Raji (cell line): ENCODE data around the gene PRR5L.

ENCODE experiments used
- POLR2A ChIP-seq: IDR thresholded peaks from 2 replicates; pipeline ENCODE4 v1.6.1; 2011; ENCODE audit warnings: low read depth, low read length, control low read depth; ENCODE audit not compliant: insufficient read depth

The PRR5L gene

DNA sequence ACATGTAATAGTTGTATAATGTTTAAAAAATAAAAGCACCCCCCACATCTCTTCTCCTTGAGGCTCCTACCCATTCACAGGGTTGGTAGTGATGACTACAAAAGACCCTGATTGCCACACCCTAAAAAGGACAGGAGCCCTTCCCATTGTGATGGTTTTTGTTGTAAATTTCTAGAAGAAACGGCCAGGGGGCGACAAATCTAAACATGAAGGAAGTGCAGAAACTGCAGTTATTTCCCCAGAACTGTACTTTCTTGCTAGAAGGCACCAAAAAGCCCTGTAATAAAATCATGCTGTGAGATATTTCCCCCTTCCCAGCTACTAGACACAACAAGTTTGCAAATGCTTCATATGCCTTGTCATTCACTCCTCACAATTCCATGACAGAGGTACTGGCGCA lies 10.8 kb downstream of the PRR5L start:
- no peak for TF ChIP-seq POLR2A

GRCh38 chr11:36308577-36308976 lies 12.5 kb downstream of the PRR5L start:
- TF ChIP-seq POLR2A, result no peak

DNA sequence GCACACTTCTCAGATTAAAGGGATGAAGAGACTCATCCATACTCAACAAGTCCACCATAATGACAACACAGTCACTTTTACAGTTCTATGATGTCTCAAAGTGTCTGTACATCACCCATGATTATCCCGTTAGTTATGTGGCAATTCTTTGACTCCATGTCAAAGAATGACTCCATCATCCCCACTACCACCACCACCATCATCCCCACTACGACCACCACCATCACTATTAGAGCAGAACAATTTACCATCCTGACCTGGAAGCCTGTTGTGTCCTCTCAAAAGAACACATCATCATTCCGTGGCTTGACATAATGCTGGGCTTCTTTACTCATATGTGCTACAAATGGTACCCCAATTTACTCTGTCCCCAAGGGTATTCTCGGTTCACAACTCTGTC lies 13.7 kb downstream of the PRR5L start:
- no peak for TF ChIP-seq POLR2A

GRCh38 chr11:36311926-36312595 lies 16.0 kb downstream of the PRR5L start:
- TF ChIP-seq POLR2A, result no peak

- TF ChIP-seq POLR2A, result no peak
Measured at GRCh38 chr11:36312611-36313472, 16.8 kb downstream of the PRR5L start.

- TF ChIP-seq POLR2A, result no peak
Measured at GRCh38 chr11:36313750-36314433, 17.8 kb downstream of the PRR5L start.

- no peak for TF ChIP-seq POLR2A
Measured at GRCh38 chr11:36314434-36314767, 18.3 kb downstream of the PRR5L start.

- TF ChIP-seq POLR2A, result no peak
Measured at GRCh38 chr11:36316049-36316448, 20.0 kb downstream of the PRR5L start.

DNA sequence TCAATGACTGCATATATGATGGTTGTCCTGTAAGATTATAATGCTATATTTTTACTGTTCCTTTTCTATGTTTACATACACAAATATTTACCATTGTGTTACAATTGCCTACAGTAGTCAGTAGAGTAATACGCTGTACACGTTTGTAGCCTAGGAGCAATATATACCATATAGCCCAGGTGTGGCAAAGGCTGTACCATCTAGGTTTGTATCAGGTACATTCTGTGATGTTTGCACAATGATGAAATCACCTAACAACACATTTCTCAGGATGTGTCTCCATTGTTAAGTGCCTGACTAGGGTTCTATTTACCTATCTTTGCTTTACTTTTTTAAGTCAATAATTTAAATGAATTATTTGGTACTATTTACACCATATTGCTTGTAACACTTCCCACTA lies 21.9 kb downstream of the PRR5L start:
- TF ChIP-seq POLR2A, result no peak

GRCh38 chr11:36326524-36327419 lies 30.7 kb downstream of the PRR5L start:
- TF ChIP-seq POLR2A, result no peak

DNA sequence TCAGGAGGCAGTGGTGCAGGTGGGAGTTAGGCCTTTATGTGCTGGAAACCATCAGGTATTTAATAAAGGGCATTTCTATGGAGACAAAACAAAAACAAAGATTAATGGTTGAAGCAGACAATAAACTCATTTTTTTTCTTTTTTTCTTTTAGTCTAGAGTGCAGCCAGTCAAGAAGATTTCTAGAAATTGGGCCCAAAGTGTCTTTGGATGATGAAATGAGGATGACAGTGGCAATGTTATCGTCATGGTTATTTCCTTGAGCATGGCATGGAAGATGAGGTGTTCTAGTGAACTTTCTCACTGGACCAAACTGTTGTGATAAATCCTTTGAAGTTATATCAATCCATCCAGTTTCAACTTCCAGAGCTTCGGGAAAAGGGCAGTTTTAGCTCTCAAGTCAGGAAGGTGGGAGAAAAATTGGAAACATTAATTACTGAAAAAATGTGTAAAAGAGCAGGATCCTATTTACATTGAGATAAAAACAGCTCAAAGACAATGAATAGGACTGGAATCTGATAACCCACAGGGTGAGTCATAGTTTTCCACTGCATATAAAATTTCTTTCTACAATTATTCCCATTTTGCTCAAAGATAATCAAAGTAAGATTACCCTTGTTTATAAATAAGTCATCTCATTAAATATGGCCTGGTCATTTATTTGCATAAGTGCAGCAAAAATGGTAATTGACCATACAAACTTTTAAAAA lies 33.0 kb downstream of the PRR5L start:
- no peak for TF ChIP-seq POLR2A

DNA sequence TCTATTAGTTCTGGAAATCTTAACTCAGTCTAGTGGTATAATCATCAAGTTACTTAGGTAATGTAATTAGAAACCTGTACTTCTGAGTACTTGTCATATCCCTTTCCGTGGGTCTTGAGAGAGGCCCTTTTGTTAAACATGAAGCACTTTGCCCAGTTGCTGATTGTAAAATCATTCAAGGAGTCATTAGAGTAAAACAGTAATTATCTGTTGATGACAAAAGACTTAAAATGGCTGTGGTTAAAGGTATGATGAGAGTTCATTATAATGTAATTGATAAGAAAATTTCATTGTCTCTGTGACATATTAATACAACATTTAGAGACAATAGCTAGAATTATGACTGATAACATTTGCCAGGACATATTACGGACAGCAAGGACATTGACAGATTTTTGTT lies 34.3 kb downstream of the PRR5L start:
- TF ChIP-seq POLR2A, result no peak

- TF ChIP-seq POLR2A, result no peak
Measured at GRCh38 chr11:36333468-36333867, 37.4 kb downstream of the PRR5L start.

GRCh38 chr11:36333897-36334296 lies 37.8 kb downstream of the PRR5L start:
- no peak for TF ChIP-seq POLR2A

GRCh38 chr11:36339888-36340287 lies 43.8 kb downstream of the PRR5L start:
- no peak for TF ChIP-seq POLR2A

GRCh38 chr11:36340897-36341296 lies 44.8 kb downstream of the PRR5L start:
- TF ChIP-seq POLR2A, result no peak
